ENCODE data around the gene SP1.

- TF ChIP-seq CTCF (conservative IDR thresholded peaks at IDR 0.05; ENCODE audit: low read depth in 2 of 2): no peak
- no peak for TF ChIP-seq EZH2 (IDR thresholded peaks at IDR 0.05; ENCODE audit: low read depth, unreplicated experiment)
These were observed 48.1 kb downstream of the SP1 start for GRCh38 chr12:53427905-53428594.

Data from GM23338 (cell line).